GM12872 (cell line): ENCODE measurements around the gene G3BP2.

Experiments
- TF ChIP-seq, protein P1 (sequence below): IDR thresholded peaks from 3 replicates; pipeline ENCODE4 v1.5.1; 2011; ENCODE audit warnings: low read depth, mild to moderate bottlenecking, low read length, moderate library complexity; ENCODE audit not compliant: insufficient read depth

Gene G3BP2

DNA sequence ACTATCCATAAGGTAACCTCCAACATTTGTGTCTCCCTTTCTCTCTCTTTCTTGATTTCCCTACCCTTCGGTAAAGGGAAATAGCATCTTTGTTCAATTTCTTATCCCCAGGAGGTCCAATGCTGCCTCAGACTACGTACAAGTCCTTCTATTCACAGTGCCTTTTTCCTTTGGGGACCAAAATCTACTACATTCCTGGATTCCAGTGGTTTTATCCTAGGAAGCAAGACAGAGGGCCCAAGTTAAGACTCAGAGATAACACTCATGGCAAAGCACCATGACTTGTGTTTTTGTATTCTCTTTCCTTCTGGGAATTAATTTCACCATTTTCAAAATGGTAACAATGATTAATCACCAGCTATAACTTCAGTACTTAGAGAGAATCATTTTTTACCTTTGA, 10.6 kb downstream of the G3BP2 start:
- TF ChIP-seq, protein P1, sequence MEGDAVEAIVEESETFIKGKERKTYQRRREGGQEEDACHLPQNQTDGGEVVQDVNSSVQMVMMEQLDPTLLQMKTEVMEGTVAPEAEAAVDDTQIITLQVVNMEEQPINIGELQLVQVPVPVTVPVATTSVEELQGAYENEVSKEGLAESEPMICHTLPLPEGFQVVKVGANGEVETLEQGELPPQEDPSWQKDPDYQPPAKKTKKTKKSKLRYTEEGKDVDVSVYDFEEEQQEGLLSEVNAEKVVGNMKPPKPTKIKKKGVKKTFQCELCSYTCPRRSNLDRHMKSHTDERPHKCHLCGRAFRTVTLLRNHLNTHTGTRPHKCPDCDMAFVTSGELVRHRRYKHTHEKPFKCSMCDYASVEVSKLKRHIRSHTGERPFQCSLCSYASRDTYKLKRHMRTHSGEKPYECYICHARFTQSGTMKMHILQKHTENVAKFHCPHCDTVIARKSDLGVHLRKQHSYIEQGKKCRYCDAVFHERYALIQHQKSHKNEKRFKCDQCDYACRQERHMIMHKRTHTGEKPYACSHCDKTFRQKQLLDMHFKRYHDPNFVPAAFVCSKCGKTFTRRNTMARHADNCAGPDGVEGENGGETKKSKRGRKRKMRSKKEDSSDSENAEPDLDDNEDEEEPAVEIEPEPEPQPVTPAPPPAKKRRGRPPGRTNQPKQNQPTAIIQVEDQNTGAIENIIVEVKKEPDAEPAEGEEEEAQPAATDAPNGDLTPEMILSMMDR, result no peak

DNA sequence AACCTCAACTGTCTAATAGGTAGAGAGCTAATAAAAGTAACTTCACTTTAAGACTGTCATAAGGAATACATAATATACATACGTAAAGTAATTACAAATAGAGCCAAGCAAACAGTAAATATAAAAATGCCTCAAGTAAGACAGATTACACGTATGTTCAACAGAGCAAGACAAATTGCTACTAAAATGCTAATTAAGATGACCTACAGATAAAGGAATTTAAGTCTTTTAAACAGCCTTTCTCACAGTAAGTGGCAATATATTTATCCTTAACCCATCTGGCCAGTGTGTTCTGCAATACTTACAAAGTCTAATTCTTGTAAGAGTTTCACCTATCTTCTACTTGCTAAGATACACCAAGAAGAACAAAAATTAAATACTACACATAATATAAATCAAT, 12.7 kb downstream of the G3BP2 start:
- TF ChIP-seq, protein P1, result no peak

DNA sequence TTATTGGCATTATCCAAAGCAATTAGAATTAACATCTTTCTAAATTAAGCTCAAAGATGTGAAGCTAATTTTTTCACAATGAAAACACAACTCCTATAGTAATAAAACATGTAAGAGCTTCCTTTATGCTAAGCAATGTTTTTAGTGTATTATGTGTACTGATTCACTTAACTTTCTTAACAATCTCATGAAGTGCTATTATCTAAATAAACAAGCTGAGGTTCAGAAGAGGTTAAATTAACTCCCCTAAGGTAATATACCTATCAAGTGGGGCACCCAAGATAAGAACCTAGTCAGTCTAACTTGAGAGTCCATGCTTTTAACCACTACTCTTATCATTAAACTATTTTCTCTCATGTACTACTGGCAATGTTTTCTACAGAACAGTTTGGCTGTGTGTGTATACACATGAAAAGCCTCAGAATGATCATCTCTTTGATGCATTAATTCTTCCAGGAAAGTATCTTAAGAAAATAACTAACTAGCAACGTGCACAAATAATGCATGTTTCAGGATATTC, 13.6 kb downstream of the G3BP2 start:
- TF ChIP-seq, protein P1, result no peak

DNA sequence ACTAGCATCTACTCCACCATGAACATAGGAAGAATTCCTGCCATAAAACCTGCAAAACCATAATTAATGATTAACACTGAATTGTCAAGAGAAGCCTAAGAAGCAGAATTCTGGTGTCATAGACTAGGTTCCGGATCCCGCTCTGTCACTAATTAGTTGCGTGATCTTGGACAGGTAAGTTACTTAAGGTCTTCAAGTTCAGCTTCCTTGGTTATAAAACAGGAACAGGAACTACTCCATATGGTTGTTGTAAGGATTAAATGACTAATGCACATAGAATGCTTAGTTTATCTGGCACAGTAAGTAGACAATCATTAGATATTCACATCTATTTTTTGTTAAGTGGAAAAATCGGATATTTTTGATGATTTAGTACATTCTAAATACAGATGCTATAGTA, 14.3 kb downstream of the G3BP2 start:
- TF ChIP-seq, protein P1, result no peak

DNA sequence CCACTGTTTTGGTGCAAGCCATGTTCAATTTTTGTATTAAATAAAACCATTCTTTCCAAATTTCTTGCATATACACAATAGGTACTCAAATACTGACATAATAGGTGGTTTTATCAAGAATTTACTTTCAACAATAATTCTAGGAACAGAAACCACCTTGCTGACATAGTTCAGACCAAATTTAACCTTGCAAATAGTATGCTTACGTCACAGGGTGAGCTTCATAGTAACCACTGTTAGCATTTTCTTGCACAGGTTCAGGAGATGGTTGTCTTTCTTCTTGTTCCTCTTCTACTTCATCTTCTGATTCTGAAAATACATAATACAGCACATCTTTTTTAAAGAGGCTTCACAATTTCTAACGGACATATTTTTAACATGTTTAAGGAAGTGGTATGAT, 17.6 kb downstream of the G3BP2 start:
- TF ChIP-seq, protein P1, result no peak

DNA sequence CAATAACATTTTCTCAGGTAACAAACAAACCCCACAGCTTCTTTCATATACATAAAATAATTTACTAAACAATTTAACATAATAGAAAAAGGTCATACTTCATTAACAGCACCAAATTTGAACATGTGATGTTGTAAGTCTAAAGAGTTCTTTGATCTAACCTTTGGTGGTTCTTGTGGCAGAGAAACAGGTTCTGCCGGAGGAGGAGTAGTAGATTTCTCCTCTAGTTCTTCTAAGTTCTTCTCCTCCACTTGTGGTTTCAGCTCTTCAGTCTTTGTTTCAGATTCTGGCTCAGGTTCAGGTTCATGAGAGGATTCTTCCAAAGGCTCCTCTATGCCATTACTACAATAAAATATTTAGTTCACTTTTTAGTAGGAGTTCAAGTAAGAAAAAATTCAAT, 18.3 kb downstream of the G3BP2 start:
- TF ChIP-seq, protein P1, result no peak

DNA sequence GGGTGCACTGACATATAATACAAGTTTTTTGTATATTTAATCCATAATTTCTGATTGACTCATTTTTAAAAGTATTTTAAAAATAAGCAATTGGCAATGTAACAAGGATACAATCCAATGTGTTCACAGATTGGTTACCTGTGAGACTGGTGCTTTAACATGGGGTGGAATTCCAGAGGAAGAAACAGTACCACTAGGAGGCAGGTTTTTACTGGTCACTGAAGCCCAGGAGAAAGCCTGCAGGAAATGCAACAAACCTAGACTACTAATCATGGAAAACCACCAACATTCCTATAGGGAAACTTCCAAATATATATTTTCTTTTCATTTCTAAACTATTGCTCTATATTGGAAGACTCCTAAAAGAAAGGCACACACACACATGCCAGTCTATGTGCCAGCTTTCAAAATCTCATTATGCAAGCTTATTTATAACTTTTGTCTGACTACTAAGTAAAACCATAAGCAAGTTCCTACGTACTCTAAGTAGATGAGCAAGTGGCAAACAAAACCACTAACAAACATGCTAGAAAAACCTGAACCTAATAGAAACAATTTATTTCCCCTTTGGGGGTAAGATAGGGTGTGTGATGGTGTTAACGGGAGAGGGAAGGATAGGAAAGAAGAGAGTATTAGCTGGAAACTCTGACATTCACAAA, 19.2 kb downstream of the G3BP2 start:
- TF ChIP-seq, protein P1, result peak; percentile 30; the same call in 1 of the 3 replicates

DNA sequence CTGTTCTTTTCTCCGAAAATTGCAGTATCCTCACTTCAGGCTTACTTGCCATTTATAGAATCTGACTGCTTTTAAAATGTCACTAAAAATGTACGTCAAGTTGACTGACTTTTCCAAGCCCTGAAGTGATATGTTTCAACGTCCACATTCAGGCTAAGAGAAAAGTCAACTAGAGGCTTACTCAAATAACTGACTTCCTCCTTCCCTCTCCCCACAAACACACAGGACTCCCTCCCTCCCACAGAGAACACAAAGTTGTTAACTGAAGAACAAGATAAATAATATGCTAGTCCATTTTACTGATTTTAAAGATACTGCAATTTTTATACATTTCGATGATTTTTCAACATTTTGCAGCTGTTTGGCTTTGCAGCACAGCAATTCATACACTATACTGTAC, 29.1 kb downstream of the G3BP2 start:
- TF ChIP-seq, protein P1, result no peak
